ENCODE measurements around the gene ATG10. TPM values are rescaled to one million over a fixed set of nuclear protein-coding genes. Genes with fewer than 3 reads are reported as not detected.
A peak's percentile ranks its signal among the peaks of the same experiment; 100 is the strongest.

ATG10 gene
- total RNA-seq, 1 donor from 2014 or later, result 4.3 TPM

GRCh38 chr5:82105457-82105856, 133.6 kb downstream of the ATG10 start:
- H3K27ac ChIP-seq (ENCODE audit: low read depth, low read length), result no peak overlapping the region
- no peaks in the 10 kb centered on the region for H3K4me1 ChIP-seq (ENCODE audit: insufficient read depth, low read length)
- H3K79me2 ChIP-seq (ENCODE audit: insufficient read depth, low read length), result no peaks in the 10 kb centered on the region
- FAIRE-seq, result no peak
- no peaks in the 10 kb centered on the region for H3K9me3 ChIP-seq (ENCODE audit: insufficient read depth, low read depth, low read length)
- no peaks in the 10 kb centered on the region for H3K36me3 Mint-ChIP-seq (ENCODE audit: low read depth, unreplicated experiment)
- no peak overlapping the region for H3K4me3 Mint-ChIP-seq (ENCODE audit: unreplicated experiment)
- peak overlapping the region; percentile 11 for H3K27ac Mint-ChIP-seq (ENCODE audit: unreplicated experiment)
- H3K27me3 Mint-ChIP-seq (ENCODE audit: low read depth, unreplicated experiment), result no peaks in the 10 kb centered on the region
- H3K4me1 Mint-ChIP-seq (ENCODE audit: low read depth, unreplicated experiment), result peaks cover 25% of the 10 kb centered on the region
- H3K4me2 ChIP-seq (ENCODE audit: low read length), result no peak overlapping the region
- no peak overlapping the region for H3K9ac ChIP-seq (ENCODE audit: low read length)
- DNase-seq (ENCODE audit: low read depth), result peak; percentile 10
- H3K27me3 ChIP-seq (ENCODE audit: insufficient read depth, low read length), result no peaks in the 10 kb centered on the region
- H3K9me3 Mint-ChIP-seq (ENCODE audit: unreplicated experiment), result no peaks in the 10 kb centered on the region
- H3K36me3 ChIP-seq (ENCODE audit: insufficient read depth, low read length), result no peaks in the 10 kb centered on the region
- H4K20me1 ChIP-seq (ENCODE audit: insufficient read depth, low read length), result no peaks in the 10 kb centered on the region
- H2AFZ ChIP-seq (ENCODE audit: low read depth, low read length), result no peak overlapping the region
- no peak overlapping the region for H3K4me3 ChIP-seq (ENCODE audit: insufficient read depth, low read depth, low read length)
- TF ChIP-seq EZH2 (IDR thresholded peaks at IDR 0.05; ENCODE audit: insufficient read depth, low read length), result no peak
- no peak for TF ChIP-seq CTCF (IDR thresholded peaks at IDR 0.05; ENCODE audit: insufficient read depth, low read depth, low read length)

GRCh38 chr5:82106207-82106606, 134.4 kb downstream of the ATG10 start:
- FAIRE-seq, result no peak

GRCh38 chr5:82106756-82107155, 134.9 kb downstream of the ATG10 start:
- Mint-ChIP-seq H3K4me1 (ENCODE audit: low read depth, unreplicated experiment) (peaks cover 24% of the 10 kb centered on the region), H3K36me3 (ENCODE audit: low read depth, unreplicated experiment) (no peaks in the 10 kb centered on the region)
- no peak overlapping the region for H3K4me2 ChIP-seq (ENCODE audit: low read length)

More at GRCh38 chr5:82106207-82106606, 134.4 kb downstream of the ATG10 start:
- Histone ChIP-seq H3K4me3 (ENCODE audit: insufficient read depth, low read depth, low read length) (no peak overlapping the region), H3K9me3 (ENCODE audit: insufficient read depth, low read depth, low read length) (no peaks in the 10 kb centered on the region), H3K4me1 (ENCODE audit: insufficient read depth, low read length) (no peaks in the 10 kb centered on the region), H3K79me2 (ENCODE audit: insufficient read depth, low read length) (no peaks in the 10 kb centered on the region), H3K27me3 (ENCODE audit: insufficient read depth, low read length) (no peaks in the 10 kb centered on the region), H2AFZ (ENCODE audit: low read depth, low read length) (no peak overlapping the region), H3K9ac (ENCODE audit: low read length) (no peak overlapping the region), H3K27ac (ENCODE audit: low read depth, low read length) (no peak overlapping the region), H4K20me1 (ENCODE audit: insufficient read depth, low read length) (no peaks in the 10 kb centered on the region), H3K36me3 (ENCODE audit: insufficient read depth, low read length) (no peaks in the 10 kb centered on the region), H3K4me2 (ENCODE audit: low read length) (no peak overlapping the region)
- H3K27ac Mint-ChIP-seq (ENCODE audit: unreplicated experiment), result no peak overlapping the region
- no peak for TF ChIP-seq EZH2 (IDR thresholded peaks at IDR 0.05; ENCODE audit: insufficient read depth, low read length)
- no peak overlapping the region for H3K4me3 Mint-ChIP-seq (ENCODE audit: unreplicated experiment)
- no peaks in the 10 kb centered on the region for H3K9me3 Mint-ChIP-seq (ENCODE audit: unreplicated experiment)
- H3K36me3 Mint-ChIP-seq (ENCODE audit: low read depth, unreplicated experiment), result no peaks in the 10 kb centered on the region
- DNase-seq (ENCODE audit: low read depth), result no peak
- no peaks in the 10 kb centered on the region for H3K27me3 Mint-ChIP-seq (ENCODE audit: low read depth, unreplicated experiment)
- H3K4me1 Mint-ChIP-seq (ENCODE audit: low read depth, unreplicated experiment), result peaks cover 21% of the 10 kb centered on the region

More at GRCh38 chr5:82106756-82107155, 134.9 kb downstream of the ATG10 start:
- Mint-ChIP-seq H3K4me3 (ENCODE audit: unreplicated experiment) (no peak overlapping the region), H3K27ac (ENCODE audit: unreplicated experiment) (no peak overlapping the region), H3K27me3 (ENCODE audit: low read depth, unreplicated experiment) (no peaks in the 10 kb centered on the region), H3K9me3 (ENCODE audit: unreplicated experiment) (no peaks in the 10 kb centered on the region)
- H3K27me3 ChIP-seq (ENCODE audit: insufficient read depth, low read length), result no peaks in the 10 kb centered on the region
- no peaks in the 10 kb centered on the region for H3K9me3 ChIP-seq (ENCODE audit: insufficient read depth, low read depth, low read length)
- no peaks in the 10 kb centered on the region for H3K4me1 ChIP-seq (ENCODE audit: insufficient read depth, low read length)
- H3K9ac ChIP-seq (ENCODE audit: low read length), result no peak overlapping the region
- H3K27ac ChIP-seq (ENCODE audit: low read depth, low read length), result no peak overlapping the region
- TF ChIP-seq CTCF (IDR thresholded peaks at IDR 0.05; ENCODE audit: insufficient read depth, low read depth, low read length) (no peak), EZH2 (IDR thresholded peaks at IDR 0.05; ENCODE audit: insufficient read depth, low read length) (no peak)
- no peaks in the 10 kb centered on the region for H3K36me3 ChIP-seq (ENCODE audit: insufficient read depth, low read length)
- H2AFZ ChIP-seq (ENCODE audit: low read depth, low read length), result no peak overlapping the region
- FAIRE-seq (no peak), DNase-seq (ENCODE audit: low read depth) (no peak)
- H4K20me1 ChIP-seq (ENCODE audit: insufficient read depth, low read length), result no peaks in the 10 kb centered on the region
- H3K4me3 ChIP-seq (ENCODE audit: insufficient read depth, low read depth, low read length), result no peak overlapping the region
- H3K79me2 ChIP-seq (ENCODE audit: insufficient read depth, low read length), result no peaks in the 10 kb centered on the region

All from astrocyte (in vitro differentiated cells and primary cell).